Left lobe of liver (tissue), 2 donors: ENCODE results near the gene SUGP1. TPM values are rescaled to one million over a fixed set of nuclear protein-coding genes. Genes with fewer than 3 reads are reported as not detected.
"Not testable (repeated sequence)": the region's sequence is repeated elsewhere in the genome, so short reads cannot be mapped to it uniquely, and the experiment has no call there.

Source experiments
- ATAC-seq: fragments of 200-7000 bp; cut with Tn5 transposase; one replicate; pipeline ENCODE4 v1.9.1; 2020; ENCODE audit warnings: mild to moderate bottlenecking, moderate library complexity
- DNase-seq: peaks from one replicate; pipeline ENCODE4 v3.0.0-alpha.2; 2020; ENCODE audit warnings: low spot score
- total RNA-seq: library from RNA; stranded (reverse); gene quantifications from one replicate; pipeline ENCODE4 v1.2.1, GENCODE V29; 2021
- donor health status: DM: no; HTN: no; CAD: no; lungs with moderate emphysema.
- donor health status: DM: no; HTN: yes; CAD: no.

SUGP1 gene
- total RNA-seq: 28.6 TPM

GRCh38 chr19:19320361-19321140, at the start of gene SUGP1, which contains the start of gene MAU2:
TSS of gene SUGP1 (minus strand) at chr19:19320509. CDS start at chr19:19320496, 13 bp downstream.
TSS of gene MAU2 (plus strand) at chr19:19320829. CDS start at chr19:19320860, 31 bp downstream.
- peak; percentile 97 for ATAC-seq
- DNase-seq: peak; percentile 88

GRCh38 chr19:19368087-19368486, 47.8 kb upstream of the SUGP1 start:
- ATAC-seq (no peak), DNase-seq (no peak)

- peak; percentile 84 for DNase-seq
- ATAC-seq: peak; percentile 93
These were observed 46.4 kb upstream of the SUGP1 start for GRCh38 chr19:19366434-19367396.

- ATAC-seq (no peak), DNase-seq (no peak)
These were observed 41.8 kb upstream of the SUGP1 start for GRCh38 chr19:19362075-19362474.

GRCh38 chr19:19361075-19361594, 40.8 kb upstream of the SUGP1 start:
- DNase-seq (peak; percentile 79), ATAC-seq (peak; percentile 84)

GRCh38 chr19:19356901-19357566, 36.7 kb upstream of the SUGP1 start:
- ATAC-seq (no peak), DNase-seq (no peak)

DNA sequence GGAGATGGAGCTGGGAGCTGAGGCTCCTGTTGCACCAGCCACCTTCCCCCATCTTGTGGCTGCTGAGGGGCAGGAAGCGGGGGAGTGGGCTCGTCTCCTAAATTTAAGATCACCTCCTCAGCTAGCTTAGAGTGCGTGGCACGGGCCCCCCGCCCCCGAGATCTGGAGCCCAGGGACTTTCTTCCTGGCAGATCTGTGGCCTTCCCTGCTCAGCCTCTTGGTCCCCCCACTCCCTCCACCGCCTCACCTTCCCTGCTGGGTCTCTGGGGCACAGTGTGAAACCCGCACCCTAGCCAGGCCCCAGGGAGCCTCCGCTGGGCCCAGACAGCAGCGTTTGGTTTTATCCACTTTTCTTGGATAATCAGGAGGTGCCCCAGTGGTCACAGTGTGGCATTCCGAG, 36.2 kb upstream of the SUGP1 start:
- no peak for ATAC-seq
- no peak for DNase-seq

DNA sequence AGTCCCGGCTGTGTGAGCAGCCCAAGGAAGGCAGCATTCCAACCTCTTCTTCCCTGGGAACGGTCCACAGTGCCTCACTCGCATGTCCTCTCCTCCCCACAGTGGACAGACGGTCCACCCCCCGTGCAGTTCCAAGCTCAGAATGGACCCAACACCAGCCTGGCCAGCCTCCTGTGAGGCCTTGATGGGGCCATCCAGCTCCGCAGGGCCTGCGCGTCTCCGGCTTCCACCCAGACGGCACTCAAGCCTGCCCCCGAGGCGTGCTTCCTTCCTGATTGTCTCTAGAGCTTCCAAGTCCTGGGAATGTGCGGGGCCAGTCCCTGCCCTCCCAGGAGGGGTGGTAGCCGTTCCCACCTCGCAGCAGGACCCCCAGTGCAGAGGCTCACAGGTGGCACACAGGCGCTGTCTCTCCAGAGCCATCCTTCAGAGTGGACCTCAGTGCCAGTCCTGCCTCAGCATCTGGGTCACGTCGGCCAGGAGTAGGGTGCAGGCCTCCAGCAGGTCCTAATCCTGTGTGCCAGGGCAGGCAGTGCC, 35.4 kb upstream of the SUGP1 start:
- DNase-seq: no peak
- no peak for ATAC-seq

DNA sequence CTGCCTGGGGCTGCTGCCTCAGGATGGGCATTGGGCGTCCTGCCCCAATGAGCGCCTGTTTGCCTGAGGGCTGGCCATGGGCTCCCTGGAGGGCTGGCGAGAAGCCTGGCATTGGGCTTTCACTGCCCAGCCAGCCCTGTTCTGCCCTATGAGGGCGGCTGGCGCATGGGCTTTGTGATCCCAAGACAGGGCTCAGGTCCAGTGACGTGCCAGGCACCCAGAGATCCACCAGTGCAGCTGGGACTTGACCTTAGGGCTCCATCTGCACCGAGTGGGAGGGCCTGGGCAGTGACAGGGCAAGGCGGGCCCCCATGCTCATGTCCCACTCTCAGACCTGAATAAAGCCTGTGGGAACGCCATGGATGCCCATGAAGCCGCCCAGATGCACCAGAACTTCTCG, 34.6 kb upstream of the SUGP1 start:
- DNase-seq (no peak), ATAC-seq (no peak)

DNA sequence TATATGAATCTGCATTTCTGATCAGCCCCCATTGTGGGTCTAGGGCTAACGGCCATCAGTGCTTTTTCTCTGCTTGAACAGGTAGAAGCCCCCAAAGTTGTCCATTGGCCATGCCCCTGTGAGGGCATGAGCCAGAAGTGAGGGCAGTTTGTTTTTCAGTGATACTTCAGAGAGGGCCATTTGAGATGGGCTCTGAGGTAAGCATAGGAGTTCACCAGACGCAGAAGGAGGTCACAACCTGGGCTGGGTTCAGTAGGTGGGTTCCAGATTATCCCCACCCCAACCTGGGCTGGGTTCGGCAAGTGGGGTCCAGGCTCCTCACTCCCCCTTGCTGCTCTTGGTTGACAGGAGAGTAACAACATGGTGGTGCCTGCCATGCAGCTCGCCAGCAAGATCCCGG, 33.7 kb upstream of the SUGP1 start:
- no peak for ATAC-seq
- DNase-seq: no peak

GRCh38 chr19:19352823-19353222, 32.5 kb upstream of the SUGP1 start:
- ATAC-seq (no peak), DNase-seq (no peak)

GRCh38 chr19:19350756-19351155, 30.4 kb upstream of the SUGP1 start:
- DNase-seq, ATAC-seq: not testable (repeated sequence)

DNA sequence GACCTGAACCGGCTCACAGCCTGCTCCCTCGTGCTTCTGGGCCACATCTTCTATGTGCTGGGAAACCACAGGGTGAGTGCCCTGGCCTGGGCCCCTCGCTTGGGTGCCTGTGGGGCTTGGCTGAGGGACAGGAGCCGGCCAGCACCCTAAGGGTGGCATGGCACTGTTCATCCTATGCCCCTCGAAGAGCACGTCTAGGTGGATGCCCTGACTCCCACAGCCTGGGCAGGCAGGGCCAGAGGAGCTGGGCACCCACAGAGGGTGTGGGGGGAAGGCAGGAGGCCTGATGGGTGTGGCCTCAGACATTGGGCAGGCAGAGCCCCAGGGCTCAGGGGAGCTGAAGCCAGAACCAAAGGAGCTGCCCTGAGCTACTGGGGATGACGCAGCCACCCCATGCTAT, 29.1 kb upstream of the SUGP1 start:
- ATAC-seq (no peak), DNase-seq (no peak)

DNA sequence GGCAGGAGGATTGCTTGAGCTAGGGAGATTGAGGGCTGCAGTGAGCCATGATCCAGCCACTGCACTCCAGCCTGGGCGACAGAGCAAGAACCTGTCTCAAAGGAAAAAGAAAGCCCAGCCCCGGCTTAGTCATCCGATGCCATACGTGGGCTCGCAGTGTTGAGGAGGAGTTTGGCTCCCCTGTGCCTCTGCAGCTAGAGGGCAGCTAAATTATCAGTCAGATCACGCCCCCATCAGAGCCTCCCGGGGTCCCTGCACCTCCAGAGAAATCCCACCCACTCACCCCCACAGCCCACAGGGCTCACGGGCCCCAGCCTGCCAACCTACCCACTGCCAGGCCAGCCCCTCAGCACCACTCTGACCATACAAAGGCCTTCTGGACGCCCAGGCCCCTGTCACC, 28.0 kb upstream of the SUGP1 start:
- DNase-seq (no peak), ATAC-seq (no peak)

DNA sequence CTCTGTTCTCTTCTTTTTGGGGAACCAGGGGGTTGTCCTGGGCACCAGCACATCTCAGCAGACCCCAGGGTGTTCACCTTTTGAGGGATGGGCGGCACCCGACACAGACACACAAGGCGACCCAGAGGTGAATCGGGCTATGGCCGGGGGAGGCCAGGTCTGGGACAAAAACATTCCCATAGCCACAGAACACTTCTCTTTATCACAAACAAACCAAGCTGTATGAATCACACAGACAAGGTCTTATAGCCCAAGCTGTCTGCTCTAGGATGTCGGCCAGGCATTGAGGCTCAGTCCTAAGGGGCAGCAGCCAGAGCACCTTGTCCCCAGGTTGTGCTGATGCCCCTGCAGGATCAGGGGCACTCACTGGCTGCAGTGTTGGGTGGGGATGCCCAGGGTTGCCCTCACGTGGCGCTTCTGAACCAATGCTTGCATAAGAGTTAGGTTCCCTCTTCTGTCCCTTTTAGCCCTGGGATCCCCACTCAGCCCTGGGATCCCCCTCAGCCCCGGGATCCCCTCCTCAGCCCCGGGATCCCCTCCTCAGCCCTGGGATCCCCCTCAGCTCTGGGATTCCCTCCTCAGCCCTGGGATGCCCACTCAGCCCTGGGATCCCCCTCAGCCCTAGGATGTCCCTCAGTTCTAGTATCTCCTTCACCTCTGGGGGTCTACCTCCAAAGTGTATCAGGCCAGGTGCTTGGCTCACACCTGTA, 27.2 kb upstream of the SUGP1 start:
- ATAC-seq (no peak), DNase-seq (no peak)

- no peak for ATAC-seq
- DNase-seq: no peak
These were observed 25.7 kb upstream of the SUGP1 start for GRCh38 chr19:19345970-19346369.

GRCh38 chr19:19345232-19345631, 24.9 kb upstream of the SUGP1 start:
- no peak for ATAC-seq
- DNase-seq: no peak

DNA sequence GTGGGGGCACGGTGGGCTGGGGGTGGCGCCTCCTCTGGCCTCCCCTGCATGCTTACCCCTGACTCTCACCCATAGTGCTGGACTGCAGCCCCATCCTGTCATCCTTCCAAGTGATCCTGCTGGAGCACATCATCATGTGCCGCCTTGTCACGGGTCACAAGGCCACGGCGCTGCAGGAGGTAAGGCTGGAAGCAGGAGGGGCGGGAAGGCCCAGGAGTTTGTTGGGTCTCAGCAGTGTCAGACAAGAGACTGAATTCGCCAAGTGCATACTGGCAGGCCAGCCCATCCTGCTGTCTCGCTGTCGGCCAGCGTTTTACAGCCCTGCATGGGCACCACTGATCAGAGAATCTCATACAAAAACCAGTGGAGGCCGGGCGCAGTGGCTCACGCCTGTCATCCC, 23.5 kb upstream of the SUGP1 start:
- ATAC-seq (no peak), DNase-seq (no peak)

DNA sequence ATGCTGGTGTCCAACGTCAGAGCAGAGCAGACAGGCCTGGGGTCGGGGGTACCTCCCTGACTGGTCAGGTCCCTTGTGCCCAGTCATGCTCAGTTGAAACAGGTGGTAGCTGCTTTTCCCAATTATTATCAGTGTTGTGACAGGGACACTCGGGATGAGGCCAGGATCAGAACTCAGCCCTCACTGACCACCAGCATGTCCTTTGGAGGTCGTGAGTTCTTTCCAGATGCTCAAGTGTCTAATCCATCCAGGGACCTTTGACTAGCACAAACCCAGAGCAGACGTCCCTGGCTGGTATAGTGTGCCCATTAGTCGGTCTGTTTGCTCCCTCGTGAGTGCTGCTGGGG, 22.7 kb upstream of the SUGP1 start:
- no peak for DNase-seq
- ATAC-seq: no peak
